Suprapubic skin (tissue), 4 donors: ENCODE results near the gene P2RY8. TPM values are rescaled to one million over a fixed set of nuclear protein-coding genes. Genes with fewer than 3 reads are reported as not detected.

Experiments
- DNase-seq, 2 donors: peaks; one replicate each; pipeline ENCODE4 v3.0.0-alpha.2; 2019; ENCODE audit warnings: low spot score in 2 of 2
- H3K27ac ChIP-seq: fragments of 200-600 bp; sonication (generic); one replicate; pipeline ENCODE4 v1.5.1; 2019
- H3K27me3 ChIP-seq: fragments of 200-600 bp; sonication (generic); one replicate; pipeline ENCODE4 v1.5.1; 2019
- H3K36me3 ChIP-seq: fragments of 200-600 bp; sonication (generic); one replicate; pipeline ENCODE4 v1.5.1; 2019
- H3K4me1 ChIP-seq: fragments of 200-600 bp; sonication (generic); one replicate; pipeline ENCODE4 v1.5.1; 2019
- H3K4me3 ChIP-seq: fragments of 200-600 bp; sonication (generic); one replicate; pipeline ENCODE4 v1.5.1; 2019; ENCODE audit warnings: mild to moderate bottlenecking
- H3K9me3 ChIP-seq: fragments of 200-600 bp; sonication (generic); one replicate; pipeline ENCODE4 v1.5.1; 2019
- CTCF ChIP-seq, 2 donors: fragments of 200-600 bp in 1 of 2; fragments of 450-650 bp in 1 of 2; sonication (generic) in 1 of 2; IDR thresholded peaks; one replicate each; pipeline ENCODE4 v1.5.1; 2016 to 2019; ENCODE audit warnings: antibody characterized with exemption in 2 of 2, mild to moderate bottlenecking in 1 of 2, moderate library complexity in 1 of 2
- EP300 ChIP-seq: sonication (generic); formaldehyde crosslinking; IDR thresholded peaks from one replicate; pipeline ENCODE4 v1.6.1; 2017; ENCODE audit warnings: antibody characterized with exemption
- POLR2A ChIP-seq, 2 donors: fragments of 450-650 bp; IDR thresholded peaks; one replicate each; pipeline ENCODE4 v1.6.1; 2017; ENCODE audit warnings: antibody characterized with exemption in 2 of 2, mild to moderate bottlenecking in 2 of 2, moderate library complexity in 2 of 2
- POLR2AphosphoS5 ChIP-seq, 3 donors: sonication (generic); formaldehyde crosslinking; IDR thresholded peaks; one replicate each; pipeline ENCODE4 v1.6.1; 2017; ENCODE audit warnings: antibody characterized with exemption in 3 of 3
- WGBS: methylation state at CpG from one replicate; pipeline ENCODE4 v1.1.5; 2018; 5-methylcytosine and 5-hydroxymethylcytosine counted together
- total RNA-seq, 4 donors: library from RNA; depleted of rRNA; stranded (reverse); fragments of >200 nt; gene quantifications; one replicate each; pipeline ENCODE4 v1.1.0, GENCODE V29; 2016

The P2RY8 gene
- total RNA-seq, 4 donors from 2014 or later: 0.25 TPM; not detected in 3

DNA sequence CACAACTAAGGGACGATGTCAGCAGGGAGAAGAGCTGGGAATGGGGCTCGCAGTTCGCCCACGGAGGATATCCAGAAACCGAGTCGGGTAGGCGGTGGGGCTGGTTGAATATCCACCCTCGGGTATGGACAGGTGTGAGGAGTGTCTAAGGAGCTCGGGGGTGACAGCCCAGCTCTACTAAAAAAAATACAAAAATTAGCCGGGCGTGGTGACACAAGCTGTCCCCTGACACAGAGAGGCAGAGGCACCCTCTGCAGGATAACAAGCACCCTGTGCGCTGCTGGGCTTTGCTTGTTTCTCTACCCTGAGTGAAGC lies 72.1 kb downstream of the P2RY8 start:
- Histone ChIP-seq H3K9me3 (no peaks in the 10 kb centered on the region), H3K36me3 (no peaks in the 10 kb centered on the region), H3K27me3 (peaks cover 47% of the 10 kb centered on the region), H3K4me3 (no peak overlapping the region), H3K27ac (no peak overlapping the region), H3K4me1 (no peaks in the 10 kb centered on the region)
- WGBS: 65% methylated on average over 12 of the region's 12 CpGs
- no peak for DNase-seq
- TF ChIP-seq POLR2AphosphoS5 (IDR thresholded peaks at IDR 0.05) (no peak), CTCF (IDR thresholded peaks at IDR 0.05) (no peak), POLR2A (IDR thresholded peaks at IDR 0.05) (no peak), EP300 (no peak)

DNA sequence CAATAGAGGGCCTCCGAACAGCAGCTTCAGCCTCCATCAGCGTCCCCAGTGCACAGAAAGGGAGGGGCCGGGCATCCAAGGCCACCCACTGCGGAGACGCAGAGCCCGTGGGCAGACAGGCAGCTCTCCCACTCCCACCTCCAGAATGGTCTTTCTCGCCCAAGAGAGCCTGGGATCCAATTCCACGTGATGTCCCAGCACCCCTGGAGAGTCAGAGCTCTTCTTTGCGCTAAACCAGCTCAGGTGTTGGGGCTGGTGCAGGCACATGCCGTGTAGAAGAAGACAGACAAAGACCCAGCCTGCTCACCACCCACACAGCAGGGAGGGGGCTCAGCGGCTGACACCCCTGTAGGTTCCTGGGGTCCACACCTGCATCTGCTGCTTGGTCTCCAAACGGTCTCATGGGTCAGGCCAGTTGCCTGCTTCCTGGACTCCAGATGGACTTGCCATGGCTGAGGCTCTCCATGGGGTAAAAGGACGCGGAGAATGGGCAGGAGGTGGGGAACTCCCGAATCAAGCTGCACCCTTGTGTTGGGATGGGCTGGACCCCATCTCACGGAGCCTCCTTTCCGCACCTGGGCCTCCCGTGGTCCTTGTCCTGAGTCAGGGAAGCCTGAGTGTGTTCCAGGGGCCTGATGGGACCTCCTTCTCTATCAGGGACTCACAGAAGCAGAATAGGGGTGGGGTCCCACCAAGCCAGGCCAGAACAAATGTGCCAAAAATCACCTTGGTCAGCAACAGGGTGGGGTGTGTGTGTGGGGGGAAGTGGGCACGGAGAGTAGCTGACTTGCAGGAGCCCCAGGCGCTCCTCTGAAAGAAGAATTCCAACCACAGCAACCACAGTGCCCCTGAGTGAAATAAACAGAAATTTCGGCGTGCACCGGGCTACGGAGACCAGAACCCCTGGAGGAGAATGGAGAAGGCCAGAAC lies 72.7 kb downstream of the P2RY8 start:
- WGBS: 70% methylated on average over 13 of the region's 24 CpGs
- H3K27me3 ChIP-seq: peaks cover 47% of the 10 kb centered on the region
- peak; percentile 30 to 66 for DNase-seq
- H3K4me1 ChIP-seq: no peaks in the 10 kb centered on the region
- TF ChIP-seq POLR2AphosphoS5 (IDR thresholded peaks at IDR 0.05) (no peak), POLR2A (IDR thresholded peaks at IDR 0.05) (no peak), CTCF (IDR thresholded peaks at IDR 0.05) (no peak), EP300 (no peak)
- no peak overlapping the region for H3K4me3 ChIP-seq
- no peak overlapping the region for H3K27ac ChIP-seq
- no peaks in the 10 kb centered on the region for H3K9me3 ChIP-seq
- H3K36me3 ChIP-seq: no peaks in the 10 kb centered on the region

DNA sequence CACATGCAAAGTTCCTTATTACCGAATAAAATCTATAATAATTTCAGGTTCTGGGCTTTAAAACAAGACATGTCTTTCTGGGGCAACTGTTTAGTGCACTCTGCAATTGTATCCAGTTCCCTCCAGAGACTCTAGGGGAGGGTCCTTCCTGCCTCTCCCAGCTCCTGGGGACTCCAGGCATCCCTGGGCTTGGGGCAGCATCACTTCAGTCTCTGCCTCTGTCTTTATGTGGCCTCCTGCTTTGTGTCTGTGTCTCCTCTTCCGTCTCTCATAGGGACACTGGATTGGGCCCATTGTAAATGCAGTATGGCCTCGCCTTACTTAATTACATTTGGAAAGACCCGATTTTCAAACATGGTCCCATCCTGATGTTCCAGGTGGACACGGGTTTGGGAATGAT lies 73.4 kb downstream of the P2RY8 start:
- Histone ChIP-seq H3K27ac (no peak overlapping the region), H3K4me1 (no peaks in the 10 kb centered on the region), H3K9me3 (no peaks in the 10 kb centered on the region), H3K4me3 (no peak overlapping the region), H3K36me3 (no peaks in the 10 kb centered on the region), H3K27me3 (peaks cover 44% of the 10 kb centered on the region)
- peak in 1 of 2 donors; percentile 18 for DNase-seq
- no peak for TF ChIP-seq EP300
- WGBS: 79% methylated on average over 5 of the region's 5 CpGs

- H3K27ac ChIP-seq: no peak overlapping the region
- 68% methylated on average over 19 of the region's 19 CpGs for WGBS
- peak; percentile 34 to 50 for DNase-seq
Observed at GRCh38 chrX:1462596-1463251, 74.3 kb downstream of the P2RY8 start.

DNA sequence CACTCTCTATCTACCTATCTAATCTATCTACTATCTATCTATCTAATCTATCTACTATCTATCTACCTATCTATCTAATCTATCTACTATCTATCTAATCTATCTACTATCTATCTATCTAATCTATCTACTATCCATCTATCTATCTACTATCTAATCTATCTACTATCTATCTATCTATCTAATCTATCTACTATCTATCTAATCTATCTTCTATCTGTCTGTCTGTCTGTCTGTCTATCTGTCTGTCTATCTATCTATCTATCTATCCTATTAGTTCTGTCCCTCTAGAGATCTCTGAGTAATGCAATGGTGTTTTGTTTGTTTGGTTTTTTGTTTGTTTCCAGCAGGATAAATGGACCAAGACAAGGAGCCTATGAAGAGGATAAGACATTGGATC lies 74.9 kb downstream of the P2RY8 start:
- Histone ChIP-seq H3K4me3 (no peak overlapping the region), H3K4me1 (no peaks in the 10 kb centered on the region), H3K27me3 (peaks cover 31% of the 10 kb centered on the region), H3K36me3 (no peaks in the 10 kb centered on the region), H3K9me3 (no peaks in the 10 kb centered on the region), H3K27ac (no peak overlapping the region)
- TF ChIP-seq POLR2A (IDR thresholded peaks at IDR 0.05) (no peak), EP300 (no peak), CTCF (IDR thresholded peaks at IDR 0.05) (no peak), POLR2AphosphoS5 (IDR thresholded peaks at IDR 0.05) (no peak)
- DNase-seq: no peak

More at GRCh38 chrX:1462596-1463251, 74.3 kb downstream of the P2RY8 start:
- no peak overlapping the region for H3K4me3 ChIP-seq
- TF ChIP-seq POLR2AphosphoS5 (IDR thresholded peaks at IDR 0.05): no peak
- H3K4me1 ChIP-seq: no peaks in the 10 kb centered on the region
- no peaks in the 10 kb centered on the region for H3K9me3 ChIP-seq
- H3K36me3 ChIP-seq: no peaks in the 10 kb centered on the region
- H3K27me3 ChIP-seq: peaks cover 38% of the 10 kb centered on the region

- peak in 1 of 2 donors; percentile 20 for DNase-seq
- Histone ChIP-seq H3K4me3 (no peak overlapping the region), H3K4me1 (peaks cover 21% of the 10 kb centered on the region), H3K27ac (no peak overlapping the region), H3K9me3 (no peaks in the 10 kb centered on the region), H3K36me3 (no peaks in the 10 kb centered on the region), H3K27me3 (no peaks in the 10 kb centered on the region)
- WGBS: 83% methylated on average over 3 of the region's 3 CpGs
- TF ChIP-seq CTCF (IDR thresholded peaks at IDR 0.05): no peak
- no peak for TF ChIP-seq POLR2AphosphoS5 (IDR thresholded peaks at IDR 0.05)
- no peak for TF ChIP-seq POLR2A (IDR thresholded peaks at IDR 0.05)
- TF ChIP-seq EP300: no peak
Observed at GRCh38 chrX:1455948-1456280, 81.1 kb downstream of the P2RY8 start.
